K562 (cell line): ENCODE results near the gene MAP7D1. TPM values are rescaled to one million over a fixed set of nuclear protein-coding genes. Genes with fewer than 3 reads are reported as not detected.
A peak's percentile ranks its signal among the peaks of the same experiment; 100 is the strongest.

Experiments used
- ATAC-seq: fragments of 200-7000 bp; cut with Tn5 transposase; 3 replicates; pipeline ENCODE4 v1.9.1; 2020; ENCODE audit warnings: moderate library complexity
- BruUV-seq: library from RNA; stranded (reverse); fragments of 400-500 nt; replicated peaks from 2 replicates; lab custom pipeline; 2021; lab: Mats Ljungman, UMichigan
- CTCF ChIA-PET: fragments of 300-600 bp; formaldehyde crosslinking; extraction: SDS; loops from one replicate; lab custom pipeline; 2021; ENCODE audit warnings: low intra/inter-chr PET ratio; lab: Yijun Ruan, JAX
- POLR2A ChIA-PET: fragments of 300-600, 350-650 bp; sonication (Branson Sonifier 250); formaldehyde crosslinking; extraction: SDS; loops from one replicate; lab custom pipeline; 2021; ENCODE audit warnings: antibody characterized with exemption, inconsistent platforms; lab: Yijun Ruan, JAX
- DNase-seq, 4 experiments: peaks; one replicate each; pipeline versions ENCODE4 v3.0.0 to v3.0.0-alpha.2; 2011 to 2018; ENCODE audit warnings: low spot score in 3 of 4, mixed read lengths in 3 of 4; ENCODE audit errors: extremely low read depth in 1 of 4
- FAIRE-seq: peaks from 2 replicates; lab custom pipeline; 2011; peaks lifted over from hg19 to GRCh38; lab: Jason Lieb, UNC
- H2AFZ ChIP-seq: 2 replicates; pipeline ENCODE4 v1.6.0; 2011; ENCODE audit warnings: low read depth, low read length, control low read depth, inconsistent platforms
- H3K27ac ChIP-seq: fragments of 200-600 bp; 3 replicates; pipeline ENCODE4 v1.8.0; 2011; ENCODE audit warnings: low read depth, mild to moderate bottlenecking, control low read depth, inconsistent platforms, low read length, moderate library complexity, mixed read lengths; ENCODE audit errors: extremely low read depth
- H3K27me3 ChIP-seq, 2 experiments: fragments of 300-600 bp in 1 of 2; 2 replicates in 1 of 2; 3 replicates in 1 of 2; pipeline versions ENCODE4 v1.6.0 to v1.8.0; 2011; ENCODE audit warnings: inconsistent platforms in 2 of 2, low read length in 2 of 2, mild to moderate bottlenecking in 1 of 2, mixed read lengths in 1 of 2, moderate library complexity in 1 of 2; ENCODE audit not compliant: control insufficient read depth in 2 of 2, insufficient read depth in 2 of 2
- H3K36me3 ChIP-seq: fragments of 300-600 bp; 3 replicates; pipeline ENCODE4 v1.8.0; 2011; ENCODE audit warnings: mild to moderate bottlenecking, low read length, inconsistent platforms; ENCODE audit not compliant: control insufficient read depth, insufficient read depth
- H3K4me1 ChIP-seq, 2 experiments: fragments of 200-600 bp in 1 of 2; replicated peaks in 1 of 2; 2 replicates in 1 of 2; 3 replicates in 1 of 2; pipeline versions ENCODE4 v1.5.1 to v1.8.0; 2011; ENCODE audit warnings: inconsistent platforms in 2 of 2, low read length in 2 of 2, mild to moderate bottlenecking in 1 of 2, mixed read lengths in 1 of 2, moderate library complexity in 1 of 2; ENCODE audit not compliant: control insufficient read depth in 2 of 2, insufficient read depth in 2 of 2
- H3K4me2 ChIP-seq: 2 replicates; pipeline ENCODE4 v1.6.1; 2011; ENCODE audit warnings: low read length, control low read depth, inconsistent platforms, mixed read lengths; ENCODE audit not compliant: insufficient read depth
- H3K4me3 ChIP-seq: fragments of 200-600 bp; sonication (generic), shearing (Covaris generic); 2 replicates; pipeline ENCODE4 v1.5.1; 2016; ENCODE audit warnings: control low read depth, inconsistent platforms
- H3K79me2 ChIP-seq: fragments of 200-600 bp; 3 replicates; pipeline ENCODE4 v1.8.0; 2011; ENCODE audit warnings: low read length, inconsistent platforms; ENCODE audit not compliant: control insufficient read depth, insufficient read depth
- H3K9ac ChIP-seq, 2 experiments: 2 replicates each; pipeline versions ENCODE4 v1.6.0 to v1.6.1; 2011; ENCODE audit warnings: low read depth in 2 of 2, low read length in 2 of 2, control low read depth in 1 of 2, inconsistent platforms in 1 of 2, mild to moderate bottlenecking in 1 of 2, mixed read lengths in 1 of 2; ENCODE audit not compliant: insufficient read depth in 1 of 2
- H3K9me1 ChIP-seq: one replicate; pipeline ENCODE4 v1.6.0; 2011; ENCODE audit warnings: inconsistent platforms, mild to moderate bottlenecking, low read length, moderate library complexity; ENCODE audit not compliant: control insufficient read depth, insufficient read depth
- H3K9me3 ChIP-seq: replicated peaks from 2 replicates; pipeline ENCODE4 v1.5.1; 2011; ENCODE audit warnings: low read depth, low read length, inconsistent platforms; ENCODE audit not compliant: control insufficient read depth, insufficient read depth
- H4K20me1 ChIP-seq: replicated peaks from 2 replicates; pipeline ENCODE4 v1.6.1; 2011; ENCODE audit warnings: low read length, inconsistent platforms, mixed read lengths; ENCODE audit not compliant: control insufficient read depth, insufficient read depth
- CCNT2 ChIP-seq: IDR thresholded peaks from 2 replicates; pipeline ENCODE4 v1.6.1; 2011; ENCODE audit warnings: borderline replicate concordance, low read depth, mild to moderate bottlenecking, moderate library complexity, mixed read lengths, low read length; ENCODE audit not compliant: insufficient read length; ENCODE audit errors: extremely low read depth
- CREB1 ChIP-seq, 2 experiments: sonication (generic) in 1 of 2; formaldehyde crosslinking in 1 of 2; IDR thresholded peaks; 2 replicates each; pipeline versions ENCODE4 v1.6.1 to v1.8.0; 2012 to 2022; ENCODE audit warnings: inconsistent platforms in 1 of 2, mild to moderate bottlenecking in 1 of 2, missing genetic modification reagents in 1 of 2, moderate library complexity in 1 of 2
- HDAC8 ChIP-seq: fragments of 450-650 bp; IDR thresholded peaks from 2 replicates; pipeline ENCODE4 v1.6.1; 2016; ENCODE audit warnings: mild to moderate bottlenecking, missing genetic modification characterization, moderate library complexity, missing compliant biosample characterization
- HIVEP1 ChIP-seq: fragments of 250-450 bp; sonication (Bioruptor Pico); IDR thresholded peaks from 2 replicates; pipeline ENCODE4 v1.4.0; 2020; ENCODE audit warnings: mild to moderate bottlenecking
- NFE2L1 ChIP-seq: fragments of 450-650 bp; IDR thresholded peaks from 2 replicates; pipeline ENCODE4 v1.6.1; 2016; ENCODE audit warnings: missing genetic modification characterization, low read depth, mild to moderate bottlenecking, missing compliant biosample characterization, moderate library complexity, borderline replicate concordance
- NFYB ChIP-seq: IDR thresholded peaks from 2 replicates; pipeline ENCODE4 v1.6.1; 2011; ENCODE audit warnings: mild to moderate bottlenecking, moderate library complexity; ENCODE audit not compliant: insufficient read length; ENCODE audit errors: extremely low read depth
- NR1H2 ChIP-seq: sonication (generic); formaldehyde crosslinking; IDR thresholded peaks from 2 replicates; pipeline ENCODE4 v1.4.0; 2020; ENCODE audit warnings: mild to moderate bottlenecking, missing genetic modification reagents
- NR2C2 ChIP-seq, 2 experiments: fragments of 200-800 bp in 1 of 2; sonication (Bioruptor generic) in 1 of 2; sonication (generic) in 1 of 2; formaldehyde crosslinking in 1 of 2; IDR thresholded peaks; 2 replicates each; pipeline versions ENCODE4 v1.6.1 to v1.8.0; 2016 to 2022; ENCODE audit warnings: mild to moderate bottlenecking in 1 of 2, missing compliant biosample characterization in 1 of 2, missing genetic modification characterization in 1 of 2, missing genetic modification reagents in 1 of 2
- NR3C1 ChIP-seq: sonication (generic); formaldehyde crosslinking; IDR thresholded peaks from 2 replicates; pipeline ENCODE4 v1.8.1; 2022; ENCODE audit warnings: missing genetic modification reagents
- NRF1 ChIP-seq, 2 experiments: fragments of 450-650 bp; IDR thresholded peaks in 1 of 2; conservative IDR thresholded peaks in 1 of 2; 2 replicates each; pipeline ENCODE4 v1.6.1; 2014; ENCODE audit warnings: mild to moderate bottlenecking in 2 of 2
- POLR2G ChIP-seq: fragments of 200-400 bp; formaldehyde crosslinking; IDR thresholded peaks from 2 replicates; pipeline ENCODE4 v1.6.1; 2017; ENCODE audit warnings: low read depth, mild to moderate bottlenecking, antibody characterized with exemption, low read length, moderate library complexity
- RAD21 ChIP-seq, 2 experiments: fragments of 250-450 bp in 1 of 2; fragments of 450-650 bp in 1 of 2; sonication (Bioruptor Pico) in 1 of 2; formaldehyde crosslinking in 1 of 2; IDR thresholded peaks in 1 of 2; conservative IDR thresholded peaks in 1 of 2; 2 replicates each; pipeline versions ENCODE4 v1.4.0 to v1.8.0; 2020 to 2022; ENCODE audit warnings: mild to moderate bottlenecking in 2 of 2, moderate library complexity in 1 of 2
- SP2 ChIP-seq: IDR thresholded peaks from 2 replicates; pipeline ENCODE4 v1.6.1; 2011; ENCODE audit warnings: mild to moderate bottlenecking, low read depth, low read length, moderate library complexity; ENCODE audit not compliant: poor library complexity, severe bottlenecking; ENCODE audit errors: extremely low read depth
- SRSF9 ChIP-seq: fragments of 200-400 bp; formaldehyde crosslinking; IDR thresholded peaks from 2 replicates; pipeline ENCODE4 v1.6.1; 2017; ENCODE audit warnings: low read depth, low read length, borderline replicate concordance
- THRAP3 ChIP-seq: fragments of 450-650 bp; IDR thresholded peaks from 2 replicates; pipeline ENCODE4 v1.6.1; 2016; ENCODE audit warnings: mild to moderate bottlenecking, inconsistent platforms, borderline replicate concordance
- ZBTB9 ChIP-seq: fragments of 450-650 bp; formaldehyde crosslinking; IDR thresholded peaks from 2 replicates; pipeline ENCODE4 v1.4.0; 2020; ENCODE audit warnings: mild to moderate bottlenecking, moderate library complexity
- ZKSCAN3 ChIP-seq: fragments of 250-450 bp; sonication (Bioruptor Pico); IDR thresholded peaks from 2 replicates; pipeline ENCODE4 v1.4.0; 2020
- ZNF3 ChIP-seq: fragments of 250-450 bp; sonication (Bioruptor Pico); IDR thresholded peaks from 2 replicates; pipeline ENCODE4 v1.5.0; 2021; ENCODE audit warnings: mild to moderate bottlenecking, moderate library complexity
- ZNF444 ChIP-seq: fragments of 250-450 bp; sonication (Bioruptor Pico); IDR thresholded peaks from 2 replicates; pipeline ENCODE4 v1.4.0; 2020; ENCODE audit warnings: mild to moderate bottlenecking, moderate library complexity
- WGBS: fragments of 100-300 bp; shearing (Covaris generic); methylation state at CpG from one replicate; pipeline ENCODE4 v1.1.6; 2016; ENCODE audit warnings: low coverage, mixed read lengths; ENCODE audit not compliant: insufficient coverage; ENCODE audit errors: missing lambda C conversion rate; 5-methylcytosine and 5-hydroxymethylcytosine counted together
- in situ Hi-C: fragments of 300-500 bp; cut with MboI; formaldehyde crosslinking; loops from 4 replicates; pipeline ENCODE4 v1.15.0; 2018; ENCODE audit warnings: inconsistent platforms, mixed read lengths
- intact Hi-C: fragments of 100-400 bp; cut with micrococcal nuclease; formaldehyde crosslinking; loops from 2 replicates; pipeline ENCODE4 v1.14.2; 2022
- polyA plus RNA-seq, 8 experiments: library from polyadenylated mRNA; depleted of rRNA in 4 of 8; stranded (reverse) in 5 of 8; unstranded in 3 of 8; fragments of >200 nt; fragmentation: Nextera tagmentation in 2 of 8; fragmentation: Illumina TruSeq in 1 of 8; extraction: Ambion mirVana in 2 of 8; extraction: Trizol in 1 of 8; gene quantifications; 2 replicates each; pipeline versions ENCODE4 v1.2.1 to v1.2.3, GENCODE V29; 2011 to 2014; ENCODE audit warnings: inconsistent platforms in 1 of 8, missing spikeins in 1 of 8
- total RNA-seq, 7 experiments: library from RNA; depleted of rRNA in 6 of 7; stranded (reverse); fragments of >200 nt in 6 of 7; fragmentation: Illumina TruSeq in 2 of 7; extraction: Trizol in 2 of 7; gene quantifications; 2 replicates each; pipeline versions ENCODE4 v1.2.1 to v1.2.3, GENCODE V29; 2011 to 2021; ENCODE audit warnings: low replicate concordance in 1 of 7
- TF ChIP-seq, protein P1 (sequence below): fragments of 250-450 bp; sonication (Bioruptor Pico); IDR thresholded peaks from 2 replicates; pipeline ENCODE4 v1.8.0; 2021; ENCODE audit warnings: moderate library complexity, mild to moderate bottlenecking, inconsistent platforms

Gene MAP7D1
- total and polyA plus RNA-seq, 9 of the 15 experiments (the other 6 are each of a cell fraction or from before 2014, with no cell fraction given) = 3.6 to 108 (median 34.5) TPM

DNA sequence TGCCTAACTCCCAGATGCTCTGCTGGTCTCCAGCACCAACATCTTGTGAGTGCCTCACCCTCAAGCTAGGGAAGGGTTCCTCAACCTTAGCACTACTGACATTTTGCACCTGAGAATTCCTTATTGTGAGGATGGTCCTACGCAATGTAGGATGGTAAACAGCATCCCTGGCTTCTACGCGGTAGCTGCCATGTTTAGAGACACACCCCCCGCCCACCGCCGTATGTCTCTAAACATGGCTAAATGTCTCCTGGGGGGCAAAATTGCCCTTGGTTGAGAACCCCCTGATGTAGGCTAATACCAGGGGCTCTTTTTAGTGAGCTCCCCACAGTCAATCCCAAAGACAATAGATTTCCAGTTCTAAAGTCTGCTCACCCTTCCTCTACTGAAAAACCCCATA lies 2.5 kb upstream of the MAP7D1 start:
- no peaks in the 10 kb centered on the region for H3K9me3 ChIP-seq
- H3K4me2 ChIP-seq = no peak overlapping the region
- no peak for FAIRE-seq
- no peak for ATAC-seq
- ChIA-PET POLR2A (interaction anchor here (0.6 to 2.4 kb wide), 10 partner anchors 8 to 314 kb away, joined by 3 to 14 read pairs (median 3); no protein-coding TSS in a partner anchor), CTCF (no interaction called here)
- H3K36me3 ChIP-seq = peaks cover 3% of the 10 kb centered on the region; the same call in 1 of the 3 replicates
- no TSS peak for BruUV-seq
- H3K79me2 ChIP-seq = peaks cover 40% of the 10 kb centered on the region
- peak overlapping the region in 1 of 2 experiments; percentile 72; a peak in 2 of 4 replicates for H3K9ac ChIP-seq
- 91% methylated on average over 6 of the region's 6 CpGs for WGBS
- TF ChIP-seq ZBTB9 (CRISPR knock-in tag) (no peak), CCNT2 (no peak), POLR2G (no peak), ZNF444 (CRISPR knock-in tag) (no peak), ZNF3 (CRISPR knock-in tag) (no peak), HIVEP1 (CRISPR knock-in tag) (no peak), ZKSCAN3 (CRISPR knock-in tag) (no peak), NRF1 (conservative IDR thresholded peaks at IDR 0.05 in 1 of 2, IDR thresholded peaks at IDR 0.05 in 1 of 2) (no peak), CREB1 (IDR thresholded peaks at IDR 0.05) (no peak), CREB1 (CRISPR knock-in tag; IDR thresholded peaks at IDR 0.05) (no peak), NFYB (no peak), NR2C2 (CRISPR knock-in tag; IDR thresholded peaks at IDR 0.05) (no peak), NR2C2 (tag; IDR thresholded peaks at IDR 0.05) (no peak), NR1H2 (CRISPR knock-in tag) (no peak), NR3C1 (CRISPR knock-in tag) (no peak), HDAC8 (tag) (no peak), NFE2L1 (tag) (no peak), SP2 (no peak), RAD21 (CRISPR knock-in tag; conservative IDR thresholded peaks at IDR 0.05 in 1 of 2, IDR thresholded peaks at IDR 0.05 in 1 of 2) (no peak), THRAP3 (no peak), SRSF9 (no peak)
- TF ChIP-seq, protein P1, sequence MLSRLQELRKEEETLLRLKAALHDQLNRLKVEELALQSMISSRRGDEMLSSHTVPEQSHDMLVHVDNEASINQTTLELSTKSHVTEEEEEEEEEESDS (CRISPR knock-in tag) = no peak
- H3K4me1 ChIP-seq = peaks cover 52 to 64% of the 10 kb centered on the region in 2 experiments
- in situ Hi-C loops = loop anchor here (5.0 kb wide), 1 partner anchor 134 kb away; no protein-coding TSS in a partner anchor
- intact Hi-C loops = no loop called here
- 0 out of 2 replicates have a peak, but pooled peaks cover 3% of the 10 kb centered on the region for H4K20me1 ChIP-seq
- H2AFZ ChIP-seq = no peak overlapping the region
- no peak for DNase-seq
- no peak overlapping the region for H3K4me3 ChIP-seq
- H3K27me3 ChIP-seq = no peaks in the 10 kb centered on the region
- H3K9me1 ChIP-seq = peaks cover 4% of the 10 kb centered on the region
- no peak overlapping the region for H3K27ac ChIP-seq
